Activated CD4-positive, alpha-beta T cell treated with anti-CD3 and anti-CD28 coated beads, Interleukin-2, amount 50 U/mL, for 1 hour (primary cell): ENCODE results near the gene POMT2.

ENCODE experiments used
- DNase-seq: peaks from one replicate; pipeline ENCODE4 v3.0.0-alpha.2; 2020

Gene POMT2

DNA sequence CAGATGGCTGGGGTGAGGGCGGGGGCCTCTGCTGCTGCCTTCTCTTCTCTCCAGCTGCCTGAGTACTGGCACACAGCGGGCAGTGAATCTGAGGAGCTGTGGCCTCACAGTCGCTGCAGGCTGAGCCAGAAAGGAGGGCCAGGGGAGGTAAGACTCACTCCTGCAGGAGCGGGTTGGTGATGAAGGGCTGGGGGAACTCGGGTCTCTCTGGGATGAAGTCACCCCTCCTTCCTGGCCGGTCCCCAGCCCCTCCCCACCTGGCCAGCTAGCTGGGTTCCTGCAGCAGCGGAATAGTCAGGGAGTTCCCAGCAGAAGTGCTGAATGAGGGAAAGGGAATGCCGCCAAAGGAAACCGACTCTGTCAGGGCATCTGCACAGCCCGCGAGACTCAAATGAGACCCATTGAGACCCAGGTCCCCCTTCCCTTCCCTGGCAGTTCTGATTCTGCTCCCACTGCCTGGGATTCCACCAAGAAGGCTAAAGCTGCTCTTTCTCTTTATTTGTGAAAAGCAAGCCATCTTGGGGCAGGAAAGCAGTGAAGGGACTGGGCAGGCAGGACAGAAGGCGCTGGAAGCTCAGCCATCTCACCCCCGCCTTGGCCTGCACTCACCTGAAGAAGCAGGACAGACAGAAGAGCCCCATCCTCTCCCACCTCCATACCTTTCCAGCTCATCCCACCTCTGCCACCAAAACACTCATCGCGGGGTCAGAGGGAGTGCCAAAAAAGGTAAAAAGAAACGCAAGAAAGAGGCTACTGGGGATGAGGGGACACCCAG is 54.9 kb downstream of the POMT2 start:
- no peak for DNase-seq

DNA sequence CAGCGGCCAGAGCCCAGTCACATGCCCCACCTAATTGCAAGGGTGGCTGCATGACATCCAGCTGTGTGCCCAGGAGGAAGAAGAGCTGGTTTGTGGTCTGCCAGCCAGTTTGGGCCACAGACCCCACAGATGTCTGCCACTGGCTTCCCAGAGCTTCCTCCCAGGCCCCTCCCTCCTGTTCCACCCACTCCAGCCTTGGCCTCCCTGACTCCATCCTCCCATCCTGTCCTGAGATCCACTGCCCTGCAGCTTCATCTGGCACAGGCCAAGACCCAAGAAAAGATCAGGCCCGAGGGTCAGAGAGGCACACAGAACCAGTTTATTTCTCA is 55.5 kb downstream of the POMT2 start:
- no peak for DNase-seq

DNA sequence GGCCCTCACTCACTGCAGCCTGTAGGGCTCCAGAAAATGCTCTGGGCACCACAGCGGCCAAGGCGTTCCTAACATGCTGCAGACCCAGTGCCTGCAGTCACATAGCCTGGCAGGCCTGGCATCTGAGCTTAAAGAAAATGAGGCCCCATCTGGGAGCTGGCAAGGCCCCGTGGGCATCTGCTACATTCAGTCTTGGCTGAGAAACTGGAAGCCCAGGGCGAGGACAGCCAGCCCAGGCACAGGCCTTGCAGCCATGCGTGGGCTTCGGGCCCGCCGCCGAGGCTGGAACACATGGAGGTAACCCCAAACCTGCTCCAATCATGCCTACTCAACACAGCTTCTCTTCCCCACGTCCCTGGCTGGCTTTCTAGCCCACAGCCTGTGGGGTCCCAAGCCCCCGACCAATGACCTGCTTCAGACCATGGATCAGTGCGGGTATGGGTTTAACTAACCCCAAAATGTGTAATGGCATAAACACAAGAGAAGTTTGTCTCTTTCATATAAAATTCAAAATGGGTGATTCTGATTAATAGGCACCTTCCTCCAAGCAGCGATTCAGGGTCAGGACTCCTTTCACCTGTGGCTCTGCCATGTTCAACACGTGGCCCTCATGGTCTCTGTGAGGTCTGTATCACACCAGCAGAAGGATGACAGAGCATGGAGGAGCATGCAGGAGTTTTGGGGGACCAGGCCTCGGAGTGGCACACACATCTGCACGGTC is 56.1 kb downstream of the POMT2 start:
- DNase-seq: no peak

DNA sequence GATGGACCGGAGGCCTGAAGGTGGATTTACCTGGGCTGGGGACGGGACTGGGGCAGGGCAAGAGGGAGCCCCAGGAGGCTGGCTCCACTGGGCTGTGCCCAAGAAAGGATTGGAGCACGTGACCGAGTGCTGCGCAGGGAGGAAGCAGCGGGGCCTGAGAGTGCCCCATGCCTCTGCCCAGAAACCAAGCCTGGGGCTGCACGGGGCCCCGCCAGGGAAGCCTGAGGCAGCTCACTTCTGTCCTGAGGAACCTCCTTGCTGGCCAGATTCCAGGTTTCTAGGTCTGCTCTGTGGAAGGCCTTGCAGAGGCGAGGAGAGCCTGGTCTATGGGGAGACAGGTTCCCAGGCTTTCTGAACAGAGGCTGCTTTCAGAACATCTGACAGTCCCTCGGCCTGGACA is 60.1 kb downstream of the POMT2 start:
- DNase-seq: no peak

DNA sequence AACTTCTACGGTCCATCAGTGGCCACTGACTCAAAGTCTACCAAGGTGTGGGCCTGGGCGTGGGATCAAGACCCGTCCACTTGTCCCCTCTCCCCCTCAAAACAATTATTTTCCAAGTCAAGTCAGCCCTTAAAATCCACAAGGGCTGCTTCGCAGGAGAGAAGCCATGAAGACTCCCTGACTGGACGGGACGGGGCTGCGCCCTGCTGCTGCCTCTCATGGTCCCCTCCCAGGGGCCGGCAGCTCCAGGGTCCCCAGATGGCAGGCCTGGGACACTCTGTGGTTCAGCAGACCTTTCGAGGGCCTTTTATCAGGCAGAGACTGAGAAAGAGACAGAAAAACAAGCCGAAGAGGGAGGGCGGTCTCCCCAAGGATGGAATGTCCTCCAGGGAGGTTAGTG is 60.5 kb downstream of the POMT2 start:
- DNase-seq: no peak

DNA sequence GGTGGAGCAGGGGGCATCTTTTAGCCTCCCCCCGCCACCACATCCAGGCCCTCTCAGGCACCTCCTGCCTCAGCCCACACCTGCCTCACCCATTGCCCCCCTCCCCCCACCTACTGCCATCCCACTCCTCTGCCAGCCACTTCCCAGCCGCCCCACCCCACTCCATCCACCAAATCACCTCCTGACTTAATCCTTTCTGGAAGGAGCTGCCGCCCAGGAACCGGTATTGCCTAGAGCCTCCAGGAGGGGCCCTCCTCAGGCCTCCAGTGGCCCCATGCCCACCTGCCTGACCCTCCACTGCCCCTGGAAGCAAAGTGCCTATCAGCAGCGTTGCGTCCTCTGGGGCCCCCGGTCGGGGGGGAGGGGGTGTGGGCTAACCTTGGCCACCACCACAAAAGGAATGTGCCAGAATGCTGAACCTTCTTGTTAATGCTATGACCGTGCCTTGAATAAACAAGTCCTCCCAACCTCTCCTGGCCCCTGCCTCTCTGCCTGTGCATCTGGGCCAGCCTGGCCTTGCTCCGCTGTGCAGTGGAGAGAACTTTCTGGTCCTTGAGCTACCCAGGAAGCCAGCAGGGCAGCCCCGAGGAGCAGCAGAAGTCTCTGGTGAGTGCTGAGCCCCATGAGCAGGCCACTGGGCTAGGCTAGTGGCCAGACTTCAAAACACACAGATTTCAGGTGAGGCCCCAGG is 61.5 kb downstream of the POMT2 start:
- DNase-seq: no peak

DNA sequence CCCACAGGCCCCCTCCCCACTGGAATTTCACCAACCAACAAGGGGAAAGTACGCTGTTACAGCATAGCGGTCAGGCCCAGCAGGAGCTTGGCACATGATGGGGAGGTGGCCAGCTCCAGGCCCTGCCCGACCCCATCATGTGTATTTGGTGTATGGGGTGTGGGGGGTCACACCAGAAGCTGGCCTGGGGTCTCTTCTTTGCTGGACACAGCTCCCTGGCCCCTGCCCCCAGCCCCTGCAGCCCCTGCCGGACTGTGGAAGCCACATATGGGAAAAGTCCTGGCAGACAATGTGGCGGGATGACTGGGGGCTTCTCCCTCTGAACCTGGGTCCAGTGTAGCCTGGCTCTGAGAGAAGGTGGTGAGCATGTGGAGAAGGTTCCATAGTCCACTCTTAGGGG is 62.1 kb downstream of the POMT2 start:
- DNase-seq: no peak

DNA sequence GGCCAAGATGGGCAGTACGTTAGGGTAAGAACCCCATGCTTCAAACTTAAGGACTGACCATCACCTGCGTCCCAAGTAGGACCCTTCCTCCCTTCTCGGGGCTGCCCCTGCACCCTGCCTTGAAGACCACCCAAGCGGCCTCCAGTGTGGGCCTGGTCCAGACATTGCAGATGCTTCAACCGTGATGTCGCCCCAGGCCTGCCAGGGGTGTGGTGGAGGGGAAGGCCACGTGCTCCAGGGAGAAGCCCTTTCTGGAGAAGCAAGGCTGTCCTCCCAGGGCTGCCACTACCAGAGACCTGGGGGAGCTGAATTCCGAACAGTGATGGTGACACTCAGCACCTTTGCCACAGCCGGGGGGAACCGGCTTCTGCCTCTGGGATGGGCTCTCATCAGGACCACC is 63.0 kb downstream of the POMT2 start:
- no peak for DNase-seq

DNA sequence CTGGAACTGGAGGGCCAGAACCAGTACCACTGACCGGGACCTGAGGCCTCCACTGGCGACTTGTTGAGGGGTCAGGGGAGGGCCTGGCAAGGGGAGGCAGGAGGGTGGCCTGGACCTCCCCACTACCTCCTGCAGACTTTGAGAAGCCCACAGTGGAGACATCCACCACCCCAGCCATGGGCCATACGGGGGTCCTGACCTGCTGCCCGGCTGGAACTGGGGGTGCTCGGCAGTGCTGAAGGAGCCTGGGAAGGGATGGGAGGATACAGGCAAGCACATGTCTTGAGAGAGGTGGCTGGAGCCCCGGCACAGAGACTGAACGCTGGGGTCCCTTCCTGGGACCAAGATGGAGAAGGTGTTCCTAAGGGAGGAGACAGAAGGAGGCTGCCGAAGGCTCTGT is 64.0 kb downstream of the POMT2 start:
- no peak for DNase-seq

DNA sequence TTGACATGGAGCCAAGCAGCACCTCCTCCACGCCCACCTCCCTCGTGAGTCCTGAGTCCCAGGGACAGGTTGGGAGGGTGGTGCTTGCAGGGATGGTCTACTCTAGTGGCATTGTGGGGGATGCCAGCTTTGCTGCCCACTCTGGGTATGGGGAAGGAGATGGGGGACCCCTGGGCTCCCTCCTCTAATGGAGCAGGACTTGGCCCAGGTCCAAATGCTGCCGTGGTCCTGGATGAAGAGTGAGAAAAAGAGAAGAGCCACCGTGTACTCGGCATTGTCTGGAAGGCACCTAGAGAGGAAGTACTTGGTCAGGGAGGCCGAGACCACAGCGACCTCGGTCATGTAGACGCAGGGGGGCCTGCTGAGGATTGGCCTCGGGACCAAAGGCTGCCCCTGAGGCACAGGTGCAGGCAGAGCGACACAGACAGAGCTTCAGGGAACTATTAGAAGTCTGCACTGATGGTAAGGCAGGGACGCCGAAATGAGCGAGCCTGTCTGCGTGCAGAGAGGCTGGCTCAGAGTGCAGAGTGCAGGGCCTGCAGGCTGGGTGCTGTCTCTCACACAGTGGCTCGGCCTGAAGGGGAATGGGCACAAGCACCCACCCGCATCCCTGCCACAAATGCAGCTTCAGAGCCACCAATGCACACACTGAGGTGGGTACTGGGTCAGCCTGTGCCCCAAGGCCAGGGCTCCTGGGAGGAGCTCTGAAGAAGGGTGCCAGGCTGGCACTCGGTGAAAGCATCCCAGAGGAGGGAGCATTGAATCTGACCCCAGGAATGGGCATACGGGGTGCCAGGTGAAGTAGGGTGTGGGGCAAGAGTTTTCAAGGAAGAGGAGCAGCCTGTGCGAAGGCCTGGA is 67.1 kb downstream of the POMT2 start:
- DNase-seq: no peak

DNA sequence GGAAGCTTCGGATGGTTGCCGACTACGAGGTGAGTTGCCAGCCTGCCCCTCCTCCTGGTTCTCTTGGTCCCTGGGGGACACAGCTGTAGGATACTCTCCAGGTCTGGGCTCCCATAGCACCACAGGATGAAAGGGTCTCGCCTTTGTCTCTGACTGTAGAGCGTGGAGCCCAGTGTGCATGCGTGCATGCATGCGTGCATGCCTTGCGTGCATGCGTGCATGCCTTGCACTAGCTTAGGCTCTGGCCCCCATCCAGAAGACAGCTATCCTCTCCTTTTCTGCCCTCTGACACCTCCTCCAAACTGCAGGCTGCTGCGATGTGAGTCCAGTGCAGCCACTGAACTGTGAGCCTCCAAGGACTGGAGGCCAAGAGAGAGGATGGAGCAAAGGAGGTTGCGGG is 68.8 kb downstream of the POMT2 start:
- no peak for DNase-seq

DNA sequence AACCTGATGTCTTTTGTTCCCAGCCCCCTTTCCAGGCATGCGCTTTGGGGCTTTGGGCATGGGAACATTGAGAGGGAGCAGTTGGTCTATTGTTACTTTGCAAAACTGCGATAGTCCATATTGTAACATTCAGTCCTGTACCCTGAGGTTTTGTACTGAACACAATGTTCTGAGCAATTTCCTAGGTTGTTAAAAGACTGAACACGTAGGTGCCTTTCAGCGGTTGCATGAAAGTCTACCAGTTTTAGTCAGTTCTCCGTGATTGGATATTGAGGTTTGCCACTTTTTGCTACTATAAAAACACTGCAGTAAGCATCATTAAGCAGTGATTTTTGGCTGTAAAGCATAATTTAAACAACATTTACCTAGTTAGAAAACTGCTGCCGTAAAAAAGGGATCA is 69.8 kb downstream of the POMT2 start:
- DNase-seq: no peak

DNA sequence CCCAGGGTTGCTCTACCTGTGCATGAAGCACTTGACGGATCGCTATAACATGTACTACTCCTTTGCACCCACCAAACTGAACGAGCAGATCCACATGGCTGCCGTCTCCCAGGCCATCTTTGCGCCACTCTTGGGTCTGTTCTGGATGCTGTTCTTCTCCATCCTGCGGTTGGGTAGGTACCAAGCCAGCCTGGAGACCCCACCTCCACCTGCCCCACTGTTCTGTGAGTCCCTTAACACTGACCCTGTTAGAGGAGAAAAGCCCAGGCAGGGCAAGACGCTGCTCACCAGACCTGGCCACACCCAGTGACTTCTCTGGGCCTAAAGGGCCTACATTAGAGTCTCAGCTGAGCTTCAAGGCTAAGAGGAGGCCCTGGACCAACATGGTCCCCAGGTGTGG is 71.4 kb downstream of the POMT2 start:
- no peak for DNase-seq

DNA sequence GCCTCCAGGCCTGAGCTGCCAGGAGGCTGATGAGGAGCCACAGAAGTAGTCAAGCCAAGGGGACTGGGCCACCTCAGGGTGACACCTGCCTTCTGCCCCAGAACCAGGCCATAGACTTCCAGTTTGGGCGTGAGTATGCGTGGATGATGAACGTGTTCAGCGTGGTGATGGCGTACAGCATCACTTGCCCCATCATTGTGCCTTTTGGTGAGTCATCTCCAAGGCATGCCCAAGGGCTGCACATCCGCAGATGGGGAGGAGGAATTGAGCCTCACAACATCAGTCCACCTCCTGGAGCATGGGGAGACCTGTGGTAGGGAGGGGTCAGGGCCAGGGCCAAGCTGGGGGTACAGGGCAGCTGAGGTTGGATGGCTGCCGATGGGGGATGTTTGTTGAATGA is 72.0 kb downstream of the POMT2 start:
- DNase-seq: no peak

DNA sequence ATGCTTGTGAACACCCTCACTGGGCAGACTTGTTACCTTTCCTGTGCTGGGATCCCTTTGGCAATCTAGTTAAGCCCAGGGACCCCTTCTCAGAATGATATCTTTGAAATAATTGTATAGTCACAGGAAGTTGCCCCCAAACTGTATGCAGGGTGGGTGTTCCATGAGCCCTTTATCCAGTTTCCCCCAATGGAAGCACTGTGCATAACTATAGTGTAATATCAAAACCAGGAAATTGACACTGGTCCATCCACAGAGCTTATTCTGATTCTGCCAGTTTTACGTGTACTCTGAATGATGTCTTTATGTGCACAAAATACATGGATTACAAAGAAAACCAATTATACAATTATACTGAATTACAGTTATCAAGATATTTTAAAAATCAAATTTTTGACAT is 73.9 kb downstream of the POMT2 start:
- no peak for DNase-seq

DNA sequence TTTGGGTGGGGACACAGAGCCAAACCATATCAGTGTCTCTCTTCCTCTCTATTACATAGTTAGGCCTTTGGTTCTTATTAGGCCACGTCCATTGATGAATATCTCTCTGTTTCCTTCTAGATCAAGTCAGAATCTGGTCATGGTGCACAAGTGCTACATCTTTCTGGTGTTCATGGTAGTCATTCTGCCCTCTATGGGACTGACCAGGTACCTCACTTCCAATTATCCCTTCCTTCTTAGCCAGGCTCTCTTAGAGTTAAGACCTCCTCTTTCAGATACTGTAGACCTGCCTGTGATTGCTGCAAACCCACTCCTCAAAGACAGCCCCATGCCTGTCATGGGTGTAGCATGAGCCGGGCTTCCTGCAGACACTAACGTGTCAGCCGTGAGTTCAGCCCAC is 74.9 kb downstream of the POMT2 start:
- no peak for DNase-seq

DNA sequence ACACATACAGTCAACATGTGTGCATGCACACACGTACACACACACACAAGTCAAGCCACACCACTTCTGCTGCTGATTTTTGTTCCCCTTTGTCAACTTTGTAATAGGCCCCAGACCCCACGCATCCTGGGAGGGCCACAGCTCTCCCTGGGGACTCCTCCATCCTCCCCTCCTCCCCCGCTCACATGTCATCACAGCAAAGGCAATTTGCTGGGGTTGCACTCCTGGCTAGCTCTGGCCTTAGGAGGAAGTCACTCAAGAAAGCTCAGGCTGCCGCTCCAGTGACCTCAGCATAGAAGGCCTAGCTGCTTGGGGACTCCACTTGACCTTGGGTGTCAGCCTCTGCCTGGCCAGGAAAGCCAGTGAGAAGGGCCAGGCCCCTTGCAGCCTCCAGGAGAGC is 76.8 kb downstream of the POMT2 start:
- no peak for DNase-seq

DNA sequence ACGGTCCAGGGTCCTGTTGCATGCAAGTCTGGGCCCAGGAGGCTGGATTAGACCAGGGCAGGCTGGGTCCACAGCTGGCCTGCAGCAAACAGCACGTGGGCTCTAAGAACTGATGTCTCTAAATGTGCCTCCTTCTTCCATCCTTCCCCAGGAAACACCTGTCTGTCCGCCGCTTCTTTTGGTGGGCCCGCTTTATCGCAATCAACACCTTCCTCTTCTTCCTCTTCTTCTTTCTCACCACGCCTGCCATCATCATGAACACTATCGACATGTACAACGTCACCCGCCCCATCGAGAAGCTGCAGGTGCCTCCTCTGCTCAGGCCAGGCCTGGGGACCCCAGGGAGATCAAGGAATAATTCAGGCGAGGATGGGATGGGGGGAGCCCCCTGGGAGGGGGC is 77.9 kb downstream of the POMT2 start:
- no peak for DNase-seq

DNA sequence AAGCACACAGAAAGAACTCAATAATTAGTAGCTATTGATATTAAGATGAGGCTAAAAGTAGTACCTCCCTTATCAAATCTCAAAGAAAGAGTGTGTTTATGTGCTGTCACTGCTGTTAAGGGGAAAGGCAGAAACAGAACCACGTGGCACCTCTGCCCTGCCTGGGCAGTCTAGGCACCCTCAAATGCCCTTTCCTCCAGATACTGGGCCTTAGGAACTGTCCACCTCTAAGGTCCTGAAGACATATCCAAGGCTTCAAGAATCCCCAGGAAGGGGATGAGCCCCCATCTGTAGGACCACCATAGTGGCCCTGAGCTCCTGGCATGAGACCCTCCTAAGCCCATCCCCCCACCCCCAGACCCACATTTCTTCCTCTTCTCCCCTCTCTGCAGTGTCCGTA is 78.7 kb downstream of the POMT2 start:
- no peak for DNase-seq

DNA sequence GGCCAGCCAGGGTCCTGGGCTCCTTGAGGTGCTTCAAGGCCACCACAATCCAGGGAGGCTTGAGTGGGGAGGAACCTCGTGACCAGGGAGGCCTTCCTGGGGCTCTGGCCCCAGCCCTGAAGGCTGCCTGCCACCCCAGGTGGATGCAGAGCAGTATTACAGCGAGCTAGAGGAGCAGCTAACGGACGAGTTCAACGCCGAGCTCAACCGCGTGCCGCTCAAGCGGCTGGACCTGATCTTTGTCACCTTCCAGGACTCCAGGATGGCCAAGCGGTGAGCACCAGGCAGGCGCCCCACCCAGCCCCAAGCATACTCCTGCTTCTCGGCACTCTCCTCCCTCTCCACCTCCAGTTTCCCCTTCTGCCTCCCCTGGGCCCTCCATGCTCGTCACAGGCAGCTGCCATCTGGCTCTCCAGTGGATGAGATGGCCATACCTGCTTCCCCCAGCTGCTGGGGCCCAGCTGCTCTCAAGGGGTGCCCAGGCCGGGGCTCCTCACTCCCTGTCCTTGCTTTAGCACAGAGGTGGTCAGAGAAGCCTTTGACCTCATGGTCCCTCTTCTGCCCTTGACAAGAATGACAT is 80.3 kb downstream of the POMT2 start:
- no peak for DNase-seq

DNA sequence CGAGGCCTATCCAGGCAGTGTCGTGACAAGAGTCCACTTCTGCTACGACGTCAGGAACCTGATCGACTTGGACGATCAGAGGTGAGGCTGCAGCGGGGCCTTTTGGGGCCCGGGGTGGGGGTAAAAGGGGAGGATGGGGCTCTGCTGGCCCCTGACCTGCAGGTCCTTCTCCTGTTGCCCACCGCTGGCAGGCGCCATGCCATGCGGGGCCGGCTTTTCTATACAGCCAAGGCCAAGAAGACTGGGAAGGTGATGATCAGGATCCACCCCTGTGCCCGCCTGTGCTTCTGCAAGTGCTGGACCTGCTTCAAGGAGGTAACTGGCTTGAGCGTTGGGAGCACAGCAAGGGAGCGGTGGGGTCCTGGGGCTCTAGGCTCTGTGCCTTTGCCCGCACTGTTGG is 81.3 kb downstream of the POMT2 start:
- no peak for DNase-seq

DNA sequence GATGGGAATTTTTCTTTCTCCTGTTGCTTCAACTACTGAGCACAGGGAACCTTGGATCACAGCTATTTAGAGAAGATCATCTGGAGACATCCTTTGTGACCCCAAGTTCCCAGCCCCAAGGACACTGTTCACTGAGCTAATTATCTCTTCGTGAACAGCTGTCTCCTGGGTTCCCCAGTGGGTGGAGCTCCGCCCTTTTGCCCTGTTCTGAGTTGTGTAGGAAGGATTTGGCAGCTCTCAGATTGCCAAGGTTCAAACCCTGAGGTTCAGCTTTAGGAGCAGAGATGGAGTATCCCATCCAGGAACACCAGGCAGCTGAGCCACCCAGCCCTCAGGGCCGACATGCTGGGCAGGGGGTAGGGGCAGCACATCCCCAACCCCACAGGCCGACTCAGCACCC is 81.7 kb downstream of the POMT2 start:
- no peak for DNase-seq

DNA sequence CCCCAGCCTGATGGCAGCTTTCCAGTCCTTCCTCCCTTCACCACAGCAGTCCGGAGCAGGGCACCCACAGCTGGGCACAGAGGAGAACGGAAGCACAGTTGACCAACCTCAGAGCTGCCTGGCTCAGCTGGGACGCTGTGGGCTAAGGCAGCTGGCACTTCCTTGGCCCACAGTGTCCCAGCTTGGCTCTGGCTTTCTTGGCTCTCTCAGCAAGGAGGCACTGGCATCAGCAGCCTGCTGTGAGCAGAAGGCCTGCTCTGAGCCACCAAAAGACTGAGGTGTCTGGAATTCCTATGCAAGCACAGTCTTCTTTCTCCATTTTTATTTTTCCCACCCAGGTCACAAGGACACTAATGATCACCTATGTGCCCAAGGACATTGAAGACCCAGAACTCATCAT is 82.3 kb downstream of the POMT2 start:
- no peak for DNase-seq
